ENCODE results near the gene PTCH1. TPM values are rescaled to one million over a fixed set of nuclear protein-coding genes. Genes with fewer than 3 reads are reported as not detected.

PTCH1 gene
- polyA plus RNA-seq, 1 experiment: 2.8 TPM

GRCh38 chr9:95503369-95503768, 13.4 kb downstream of the PTCH1 start:
- CTCF ChIA-PET: no interaction called here
- H3K36me3 ChIP-seq (ENCODE audit: control insufficient read depth, insufficient read depth, low read length): no peaks in the 10 kb centered on the region; the same call in 1 of the 2 replicates
- no peak overlapping the region for H3K4me3 ChIP-seq (ENCODE audit: low read depth, low read length)
- DNase-seq (ENCODE audit: low read depth): no peak
- no peaks in the 10 kb centered on the region; the same call in 1 of the 2 replicates for H3K27me3 ChIP-seq (ENCODE audit: control insufficient read depth, insufficient read depth, low read length)
- POLR2A ChIA-PET: no interaction called here
- no peak for TF ChIP-seq CTCF (IDR thresholded peaks at IDR 0.05; ENCODE audit: insufficient read depth, low read depth, low read length)

- no peak for DNase-seq (ENCODE audit: low read depth)
- ChIA-PET POLR2A (no interaction called here), CTCF (no interaction called here)
- no peaks in the 10 kb centered on the region; the same call in 1 of the 2 replicates for H3K36me3 ChIP-seq (ENCODE audit: control insufficient read depth, insufficient read depth, low read length)
- TF ChIP-seq CTCF (IDR thresholded peaks at IDR 0.05; ENCODE audit: insufficient read depth, low read depth, low read length): no peak
- no peak overlapping the region for H3K4me3 ChIP-seq (ENCODE audit: low read depth, low read length)
- H3K27me3 ChIP-seq (ENCODE audit: control insufficient read depth, insufficient read depth, low read length): no peaks in the 10 kb centered on the region; the same call in 1 of the 2 replicates
Observed at GRCh38 chr9:95502248-95502647, 14.5 kb downstream of the PTCH1 start.

DNA sequence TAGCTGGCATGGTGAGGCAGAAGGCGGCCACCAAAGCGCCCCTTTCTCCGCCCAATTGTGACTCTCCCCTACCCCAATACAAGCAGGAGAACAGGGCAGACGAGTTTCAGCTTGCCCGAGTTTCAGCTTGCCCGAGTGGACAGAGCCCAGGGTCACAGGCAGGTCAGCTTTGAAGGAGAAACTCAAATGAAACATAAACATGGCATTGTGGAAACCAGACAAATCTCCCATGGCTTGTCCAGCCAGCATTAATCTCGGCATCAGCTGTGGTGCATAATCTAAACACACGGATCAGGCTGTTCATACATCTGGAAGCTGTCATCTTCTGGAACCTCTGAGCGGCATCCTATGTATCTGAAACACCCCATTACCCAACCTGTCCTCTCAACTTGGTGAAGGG, 16.9 kb downstream of the PTCH1 start:
- H3K27me3 ChIP-seq (ENCODE audit: control insufficient read depth, insufficient read depth, low read length): no peaks in the 10 kb centered on the region; the same call in 1 of the 2 replicates
- no peak for DNase-seq (ENCODE audit: low read depth)
- ChIA-PET POLR2A (no interaction called here), CTCF (no interaction called here)
- H3K4me3 ChIP-seq (ENCODE audit: low read depth, low read length): no peak overlapping the region
- no peak for TF ChIP-seq CTCF (IDR thresholded peaks at IDR 0.05; ENCODE audit: insufficient read depth, low read depth, low read length)
- H3K36me3 ChIP-seq (ENCODE audit: control insufficient read depth, insufficient read depth, low read length): no peaks in the 10 kb centered on the region; the same call in 1 of the 2 replicates

DNA sequence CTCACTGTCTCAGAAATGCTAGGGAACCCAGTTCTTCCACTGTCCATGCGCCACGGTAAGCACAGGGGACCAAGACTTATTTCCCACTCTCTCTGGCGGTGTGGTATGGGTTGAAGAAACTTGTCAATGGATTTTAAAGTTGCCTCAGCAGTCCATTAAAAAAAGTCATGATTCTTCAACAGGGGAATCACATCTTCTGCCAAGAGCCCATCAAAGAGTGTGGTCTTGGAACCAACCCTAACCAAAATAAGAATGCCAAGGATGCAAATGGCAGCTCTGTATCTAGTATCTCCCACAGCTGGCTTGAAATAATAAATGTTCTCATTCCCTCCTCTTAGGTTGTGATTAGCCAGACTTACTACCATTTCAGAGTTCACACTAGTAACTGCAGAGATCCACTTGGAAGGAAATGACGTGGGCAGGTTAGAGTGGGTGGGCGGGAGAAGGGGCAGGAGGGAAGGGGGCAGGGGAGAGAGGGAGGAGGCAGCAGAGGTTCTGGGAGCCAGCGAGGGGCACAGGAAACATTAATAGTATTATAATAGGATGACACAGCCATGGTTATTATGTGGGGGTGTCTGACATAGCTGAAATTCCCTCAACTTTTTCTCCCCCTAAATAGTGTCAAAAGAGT, 17.6 kb downstream of the PTCH1 start:
- no peak for DNase-seq (ENCODE audit: low read depth)
- H3K36me3 ChIP-seq (ENCODE audit: control insufficient read depth, insufficient read depth, low read length): peaks cover 5% of the 10 kb centered on the region
- H3K27me3 ChIP-seq (ENCODE audit: control insufficient read depth, insufficient read depth, low read length): no peaks in the 10 kb centered on the region; the same call in 1 of the 2 replicates
- ChIA-PET CTCF (no interaction called here), POLR2A (no interaction called here)
- TF ChIP-seq CTCF (IDR thresholded peaks at IDR 0.05; ENCODE audit: insufficient read depth, low read depth, low read length): no peak
- no peak overlapping the region for H3K4me3 ChIP-seq (ENCODE audit: low read depth, low read length)

GRCh38 chr9:95498641-95499040, 18.1 kb downstream of the PTCH1 start:
- no peak for TF ChIP-seq CTCF (IDR thresholded peaks at IDR 0.05; ENCODE audit: insufficient read depth, low read depth, low read length)
- Histone ChIP-seq H3K36me3 (ENCODE audit: control insufficient read depth, insufficient read depth, low read length) (peaks cover 5% of the 10 kb centered on the region), H3K4me3 (ENCODE audit: low read depth, low read length) (no peak overlapping the region), H3K27me3 (ENCODE audit: control insufficient read depth, insufficient read depth, low read length) (no peaks in the 10 kb centered on the region; the same call in 1 of the 2 replicates)
- ChIA-PET CTCF (no interaction called here), POLR2A (no interaction called here)
- no peak for DNase-seq (ENCODE audit: low read depth)

Data from BJ (cell line).